ENCODE data around the gene FOXP1. TPM values are rescaled to one million over a fixed set of nuclear protein-coding genes. Genes with fewer than 3 reads are reported as not detected.

The FOXP1 gene
- total and polyA plus RNA-seq, 2 donors from 2014 or later: 6.7 to 87.2 TPM

DNA sequence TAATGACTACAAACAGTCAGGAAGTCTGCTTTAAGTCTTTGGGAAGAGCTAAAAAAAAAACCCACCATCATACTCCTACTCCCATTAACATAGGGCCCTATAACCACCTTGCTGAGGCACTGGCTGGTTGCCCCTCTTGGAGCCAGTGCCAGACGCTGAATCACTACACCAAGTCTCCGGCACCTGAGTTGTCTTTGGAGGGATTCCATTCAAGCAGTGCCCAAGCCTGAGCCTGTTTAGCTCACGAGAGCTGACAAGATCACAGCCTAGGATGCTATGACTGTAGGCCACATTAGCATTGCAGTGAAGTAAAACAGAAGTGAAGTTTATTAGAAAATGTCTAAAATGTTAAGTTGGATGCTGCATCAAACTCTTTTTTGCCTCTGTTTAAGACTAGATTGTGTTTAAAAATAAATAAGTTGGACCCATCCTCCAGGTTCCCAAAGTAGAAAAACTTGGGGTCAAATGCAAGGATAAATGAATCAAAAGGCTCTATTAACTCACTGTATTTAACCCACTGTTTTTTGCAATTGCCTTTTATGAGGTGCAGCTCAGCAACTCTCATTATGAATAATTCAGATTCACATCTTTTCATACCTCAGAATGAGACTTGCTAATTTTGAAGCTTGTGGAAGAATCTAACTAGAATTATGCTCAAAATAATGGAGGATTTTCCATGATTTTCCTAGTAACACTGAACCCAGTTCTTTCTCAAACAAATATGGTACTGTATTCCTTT, 461.9 kb downstream of the FOXP1 start:
- Histone ChIP-seq H3K27ac (ENCODE audit: low read depth in 2 of 2, low read length in 2 of 2) (no peak overlapping the region), H3K9ac (ENCODE audit: low read length in 3 of 3) (no peak overlapping the region), H3K9me3 (ENCODE audit: control insufficient read depth in 2 of 3, insufficient read depth in 1 of 3, low read length in 3 of 3) (no peaks in the 10 kb centered on the region), H3K4me1 (ENCODE audit: control insufficient read depth in 2 of 3, insufficient read depth in 2 of 3, low read depth in 1 of 3, low read length in 3 of 3) (no peaks in the 10 kb centered on the region), H3K27me3 (ENCODE audit: control insufficient read depth, insufficient read depth, low read length) (no peaks in the 10 kb centered on the region), H3K4me3 (ENCODE audit: low read length in 3 of 3) (no peak overlapping the region), H3K36me3 (ENCODE audit: control insufficient read depth in 2 of 3, insufficient read depth in 3 of 3, low read length in 3 of 3) (no peaks in the 10 kb centered on the region)
- intact Hi-C loops (cut with DNase I): no loop called here
- FAIRE-seq: no peak
- DNase-seq: no peak
- TF ChIP-seq, protein P1, sequence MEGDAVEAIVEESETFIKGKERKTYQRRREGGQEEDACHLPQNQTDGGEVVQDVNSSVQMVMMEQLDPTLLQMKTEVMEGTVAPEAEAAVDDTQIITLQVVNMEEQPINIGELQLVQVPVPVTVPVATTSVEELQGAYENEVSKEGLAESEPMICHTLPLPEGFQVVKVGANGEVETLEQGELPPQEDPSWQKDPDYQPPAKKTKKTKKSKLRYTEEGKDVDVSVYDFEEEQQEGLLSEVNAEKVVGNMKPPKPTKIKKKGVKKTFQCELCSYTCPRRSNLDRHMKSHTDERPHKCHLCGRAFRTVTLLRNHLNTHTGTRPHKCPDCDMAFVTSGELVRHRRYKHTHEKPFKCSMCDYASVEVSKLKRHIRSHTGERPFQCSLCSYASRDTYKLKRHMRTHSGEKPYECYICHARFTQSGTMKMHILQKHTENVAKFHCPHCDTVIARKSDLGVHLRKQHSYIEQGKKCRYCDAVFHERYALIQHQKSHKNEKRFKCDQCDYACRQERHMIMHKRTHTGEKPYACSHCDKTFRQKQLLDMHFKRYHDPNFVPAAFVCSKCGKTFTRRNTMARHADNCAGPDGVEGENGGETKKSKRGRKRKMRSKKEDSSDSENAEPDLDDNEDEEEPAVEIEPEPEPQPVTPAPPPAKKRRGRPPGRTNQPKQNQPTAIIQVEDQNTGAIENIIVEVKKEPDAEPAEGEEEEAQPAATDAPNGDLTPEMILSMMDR (IDR thresholded peaks at IDR 0.05; ENCODE audit: borderline replicate concordance, extremely low read depth, insufficient read depth): no peak

DNA sequence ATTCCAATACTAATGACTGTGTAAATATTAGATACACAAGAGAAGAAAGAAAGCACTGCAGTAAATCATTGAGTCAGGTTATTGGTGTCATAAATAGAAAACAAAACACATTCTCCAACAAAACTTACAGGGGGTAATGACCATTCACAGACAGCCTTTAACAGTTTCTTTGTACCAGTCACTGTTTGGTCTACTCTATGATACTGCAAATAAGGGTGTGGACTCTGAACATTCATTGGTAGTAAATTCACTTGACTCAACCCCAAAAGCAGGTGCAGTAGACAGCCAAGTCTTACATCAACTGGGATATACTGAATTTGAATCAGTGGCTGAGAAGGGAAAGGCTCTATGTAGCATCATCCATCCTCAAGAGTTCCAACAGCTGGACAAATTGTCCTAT, 463.5 kb downstream of the FOXP1 start:
- Histone ChIP-seq H3K27ac (ENCODE audit: low read depth in 2 of 2, low read length in 2 of 2) (no peak overlapping the region), H3K4me3 (ENCODE audit: low read length in 3 of 3) (no peak overlapping the region), H3K36me3 (ENCODE audit: control insufficient read depth in 2 of 3, insufficient read depth in 3 of 3, low read length in 3 of 3) (no peaks in the 10 kb centered on the region), H3K9me3 (ENCODE audit: control insufficient read depth in 2 of 3, insufficient read depth in 1 of 3, low read length in 3 of 3) (no peaks in the 10 kb centered on the region), H3K9ac (ENCODE audit: low read length in 3 of 3) (no peak overlapping the region), H3K4me1 (ENCODE audit: control insufficient read depth in 2 of 3, insufficient read depth in 2 of 3, low read depth in 1 of 3, low read length in 3 of 3) (no peaks in the 10 kb centered on the region), H3K27me3 (ENCODE audit: control insufficient read depth, insufficient read depth, low read length) (no peaks in the 10 kb centered on the region)
- DNase-seq (no peak), FAIRE-seq (no peak)
- TF ChIP-seq, protein P1 (IDR thresholded peaks at IDR 0.05; ENCODE audit: borderline replicate concordance, extremely low read depth, insufficient read depth): no peak
- intact Hi-C loops (cut with DNase I): no loop called here

DNA sequence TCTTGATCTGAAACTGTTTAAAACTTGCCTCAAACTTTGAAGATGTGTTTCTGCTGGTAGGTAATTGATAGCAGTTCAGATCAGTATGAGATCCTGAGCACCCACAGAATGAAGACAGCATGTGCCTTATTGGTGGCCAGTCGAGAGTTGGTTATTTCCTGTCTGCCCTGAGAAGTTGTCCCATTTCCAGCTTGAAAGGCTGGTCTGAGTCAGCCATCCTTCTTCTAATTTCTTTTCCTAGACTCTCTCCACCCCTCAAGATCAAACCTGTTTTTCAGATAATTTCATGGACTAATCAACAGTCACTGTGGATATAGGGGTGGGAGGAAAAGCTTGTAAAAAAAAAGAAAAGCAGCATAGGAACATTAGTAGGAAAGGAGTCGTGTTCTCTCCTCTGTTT, 464.4 kb downstream of the FOXP1 start:
- no peaks in the 10 kb centered on the region for H3K9me3 ChIP-seq (ENCODE audit: control insufficient read depth in 2 of 3, insufficient read depth in 1 of 3, low read length in 3 of 3)
- TF ChIP-seq, protein P1 (IDR thresholded peaks at IDR 0.05; ENCODE audit: borderline replicate concordance, extremely low read depth, insufficient read depth): no peak
- FAIRE-seq (no peak), DNase-seq (no peak)
- H3K9ac ChIP-seq (ENCODE audit: low read length in 3 of 3): no peak overlapping the region
- H3K27me3 ChIP-seq (ENCODE audit: control insufficient read depth, insufficient read depth, low read length): no peaks in the 10 kb centered on the region
- no peaks in the 10 kb centered on the region for H3K36me3 ChIP-seq (ENCODE audit: control insufficient read depth in 2 of 3, insufficient read depth in 3 of 3, low read length in 3 of 3)
- H3K4me1 ChIP-seq (ENCODE audit: control insufficient read depth in 2 of 3, insufficient read depth in 2 of 3, low read depth in 1 of 3, low read length in 3 of 3): no peaks in the 10 kb centered on the region
- intact Hi-C loops (cut with DNase I): no loop called here
- no peak overlapping the region for H3K4me3 ChIP-seq (ENCODE audit: low read length in 3 of 3)
- H3K27ac ChIP-seq (ENCODE audit: low read depth in 2 of 2, low read length in 2 of 2): no peak overlapping the region

DNA sequence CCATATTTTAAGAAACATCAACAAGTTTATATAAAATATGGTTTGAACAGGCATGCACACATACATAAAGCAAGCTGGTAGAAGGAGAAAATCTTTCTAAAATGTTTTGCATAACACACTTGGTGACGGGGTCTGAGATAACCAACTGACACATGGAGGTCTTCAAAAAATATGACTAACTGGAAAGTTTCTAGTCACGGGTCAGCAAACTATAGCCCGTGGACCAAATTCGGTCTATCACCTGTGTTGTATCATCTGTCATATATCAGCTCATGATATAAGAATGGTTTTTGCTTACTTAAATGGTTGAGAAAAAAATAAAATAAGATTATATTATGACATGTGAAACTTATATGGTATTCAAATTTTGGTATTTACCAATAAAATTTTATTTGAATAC, 465.1 kb downstream of the FOXP1 start:
- H3K9me3 ChIP-seq (ENCODE audit: control insufficient read depth in 2 of 3, insufficient read depth in 1 of 3, low read length in 3 of 3): no peaks in the 10 kb centered on the region
- H3K9ac ChIP-seq (ENCODE audit: low read length in 3 of 3): no peak overlapping the region
- H3K27ac ChIP-seq (ENCODE audit: low read depth in 2 of 2, low read length in 2 of 2): no peak overlapping the region
- DNase-seq (no peak), FAIRE-seq (no peak)
- intact Hi-C loops (cut with DNase I): no loop called here
- H3K4me3 ChIP-seq (ENCODE audit: low read length in 3 of 3): no peak overlapping the region
- no peaks in the 10 kb centered on the region for H3K4me1 ChIP-seq (ENCODE audit: control insufficient read depth in 2 of 3, insufficient read depth in 2 of 3, low read depth in 1 of 3, low read length in 3 of 3)
- TF ChIP-seq, protein P1 (IDR thresholded peaks at IDR 0.05; ENCODE audit: borderline replicate concordance, extremely low read depth, insufficient read depth): no peak
- no peaks in the 10 kb centered on the region for H3K36me3 ChIP-seq (ENCODE audit: control insufficient read depth in 2 of 3, insufficient read depth in 3 of 3, low read length in 3 of 3)
- H3K27me3 ChIP-seq (ENCODE audit: control insufficient read depth, insufficient read depth, low read length): no peaks in the 10 kb centered on the region
